ENCODE measurements around the gene ELOVL3.

Gene ELOVL3

DNA sequence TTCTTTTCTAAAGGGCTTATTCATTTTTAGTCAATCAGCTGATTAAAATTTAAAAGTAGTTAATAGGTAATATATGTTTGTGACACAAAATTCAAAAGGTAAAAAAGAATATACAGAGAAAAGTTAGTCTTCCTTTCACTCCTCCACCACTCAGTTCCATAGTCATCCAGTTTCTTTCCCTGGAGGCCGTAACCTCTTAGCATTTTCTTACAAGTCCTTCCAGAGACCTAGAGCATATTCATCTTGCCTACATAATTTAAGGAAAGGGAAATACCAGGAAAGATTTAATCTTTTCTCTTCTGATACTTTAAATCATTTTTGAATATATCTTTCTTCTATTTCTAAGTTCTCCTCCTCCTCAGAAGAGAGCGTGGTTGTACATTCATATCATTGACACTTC is 29.3 kb downstream of the ELOVL3 start:
- DNase-seq = no peak

GRCh38 chr10:102261196-102261595 is 35.1 kb downstream of the ELOVL3 start:
- DNase-seq = no peak

- DNase-seq = no peak
Measured at GRCh38 chr10:102261842-102262241, 35.7 kb downstream of the ELOVL3 start.

DNA sequence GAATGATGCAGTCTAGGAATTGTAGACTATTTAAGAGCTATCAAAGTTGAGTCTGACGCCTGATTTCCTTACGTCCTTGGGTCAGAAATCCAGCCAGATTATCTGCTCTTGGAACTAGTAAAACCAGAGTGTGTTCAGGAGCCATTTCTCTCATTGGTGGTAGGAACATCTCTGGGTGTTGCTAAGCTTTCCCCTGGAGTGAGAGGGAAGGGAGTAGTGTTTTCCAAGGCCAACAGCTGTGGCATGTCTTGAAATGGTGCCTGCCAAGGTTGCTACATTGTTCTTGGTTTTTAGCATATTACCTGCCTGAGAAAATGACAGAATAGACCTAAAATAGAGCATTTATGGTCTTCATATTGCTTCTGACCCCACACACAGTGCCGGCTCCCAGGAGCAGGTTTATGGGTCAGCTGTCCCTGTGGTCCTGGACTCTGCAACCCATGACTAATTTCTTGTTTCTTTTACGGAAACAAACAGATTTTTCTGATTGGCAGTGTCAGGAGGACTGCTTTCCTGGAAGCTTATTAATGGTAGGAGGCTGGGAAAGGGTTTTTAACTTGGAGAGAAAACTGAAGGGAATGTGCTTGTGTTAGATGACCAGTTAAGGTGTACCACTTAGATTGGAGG is 36.8 kb downstream of the ELOVL3 start:
- DNase-seq = no peak

DNA sequence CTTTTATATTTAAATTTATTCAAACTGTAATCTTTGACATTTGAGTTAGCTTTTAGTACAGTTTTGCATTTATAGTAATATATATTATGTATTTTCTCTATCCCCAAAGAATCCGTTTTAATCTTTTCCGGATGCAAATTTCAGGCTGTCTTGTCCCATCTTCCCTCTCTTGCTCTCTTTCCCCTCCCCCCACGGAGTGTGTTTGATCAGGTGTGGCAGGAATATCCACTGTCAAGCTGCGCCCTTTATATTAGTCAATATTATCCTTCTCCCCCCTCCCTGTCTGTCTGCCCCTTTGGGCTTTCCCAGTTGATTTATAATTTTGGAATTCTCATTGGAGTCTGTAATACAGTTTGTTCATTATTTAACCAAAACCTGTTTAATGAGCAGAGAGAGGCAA is 38.3 kb downstream of the ELOVL3 start:
- no peak for DNase-seq

DNA sequence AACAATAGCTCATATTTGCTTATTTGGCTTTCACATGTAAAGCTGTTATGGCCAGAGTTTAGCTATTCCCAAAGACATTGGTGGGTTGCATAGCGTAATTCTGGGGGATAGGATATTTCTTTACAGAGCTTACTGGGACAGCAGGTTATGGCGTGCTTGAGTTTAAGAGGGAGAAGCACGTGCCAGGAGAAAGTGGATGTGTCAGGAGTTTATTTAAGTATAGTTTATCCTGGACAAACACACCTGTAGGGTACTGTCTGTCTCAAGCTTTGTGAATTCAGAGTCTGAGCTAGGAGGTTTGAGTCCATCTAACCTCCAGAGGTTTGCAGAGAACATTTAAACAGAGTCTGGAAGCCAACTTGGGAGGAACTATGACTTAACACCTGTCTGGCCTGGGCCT is 40.6 kb downstream of the ELOVL3 start:
- no peak for DNase-seq

- DNase-seq = no peak
Measured at GRCh38 chr10:102267748-102268147, 41.6 kb downstream of the ELOVL3 start.

DNA sequence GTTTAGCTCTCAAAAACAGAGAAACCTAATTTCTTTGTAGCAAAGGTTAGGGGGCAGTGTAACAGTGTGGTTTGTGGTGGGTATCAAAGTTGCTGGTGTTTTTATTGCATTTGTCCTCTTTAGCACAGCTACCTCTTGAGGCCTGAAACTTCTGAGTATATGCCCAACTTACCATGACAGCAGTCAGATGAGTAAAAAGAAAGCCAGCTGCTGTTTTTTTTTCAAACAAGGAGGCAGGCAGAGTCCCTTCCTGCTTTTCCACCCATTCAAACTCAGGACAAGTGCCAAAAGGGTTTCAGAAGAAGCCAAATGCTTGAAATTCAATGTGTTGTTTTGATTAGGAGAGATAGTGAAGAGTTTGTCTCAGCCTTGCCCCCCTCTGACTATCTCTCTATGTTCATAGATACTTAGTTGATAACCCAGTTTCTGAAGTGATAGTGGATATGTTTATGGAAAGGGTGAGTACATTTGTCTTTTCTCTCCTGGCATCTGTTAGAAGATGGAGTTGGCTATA is 42.3 kb downstream of the ELOVL3 start:
- no peak for DNase-seq

DNA sequence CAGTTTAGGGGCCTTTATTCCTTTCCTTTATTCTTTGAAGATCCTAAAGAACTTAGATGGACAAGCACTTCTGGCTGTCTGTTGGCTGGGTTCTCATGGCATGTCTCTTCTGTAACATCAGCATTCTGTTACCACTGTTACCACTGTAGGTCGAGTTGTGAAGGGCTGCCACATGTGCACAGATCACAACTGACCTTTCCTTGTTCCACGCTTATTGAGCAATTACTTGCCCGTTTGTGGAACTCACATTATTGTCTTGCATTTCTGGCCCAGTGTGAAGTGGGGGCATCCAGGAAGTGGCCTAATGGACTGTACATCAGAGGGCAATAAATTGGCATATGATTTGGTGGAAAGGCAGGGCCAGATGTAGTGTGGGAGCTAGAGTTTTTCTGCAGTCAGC is 42.9 kb downstream of the ELOVL3 start:
- no peak for DNase-seq

GRCh38 chr10:102274062-102274461 is 48.0 kb downstream of the ELOVL3 start:
- DNase-seq = no peak

DNA sequence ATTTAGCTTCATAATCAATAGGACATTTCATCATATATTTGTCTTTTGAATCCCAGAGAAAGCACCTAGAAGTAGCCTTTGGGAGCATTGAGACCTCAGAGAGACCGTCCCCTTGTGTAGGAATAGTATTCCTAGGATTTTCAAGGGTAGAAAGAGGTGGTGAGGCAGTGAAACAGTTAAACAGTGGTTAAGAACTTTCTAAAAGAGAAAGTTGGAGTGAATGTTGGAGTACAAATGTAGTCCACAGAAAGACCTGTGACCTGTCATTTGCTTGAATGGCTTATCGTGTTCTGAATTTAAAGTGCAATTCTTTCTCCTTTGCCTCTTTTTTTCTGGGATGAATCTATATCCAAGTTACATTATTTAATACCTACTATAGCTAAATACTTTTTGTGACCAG is 49.2 kb downstream of the ELOVL3 start:
- DNase-seq = no peak

DNA sequence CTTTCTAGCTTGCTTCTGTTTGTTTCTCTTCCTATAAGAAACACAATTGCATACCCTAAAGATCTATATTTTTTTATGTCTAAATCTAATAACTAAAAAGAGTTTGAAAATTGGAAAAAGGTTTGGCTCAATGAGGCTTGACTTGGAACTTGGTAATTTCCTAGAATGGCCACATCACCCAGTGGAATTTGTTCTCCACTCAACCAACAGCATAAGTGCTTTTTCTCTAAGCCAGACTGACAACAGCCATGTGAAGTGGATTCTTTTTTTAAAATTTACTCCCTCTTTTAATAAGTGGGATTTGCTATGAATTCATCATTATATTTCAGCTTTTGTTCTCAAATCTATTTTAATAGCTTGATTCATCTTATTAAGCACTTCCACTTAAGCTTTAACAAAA is 53.0 kb downstream of the ELOVL3 start:
- DNase-seq = no peak

Data from NCI-H774 (cell line).